G401.6 (cell line): ENCODE data around the gene RALGDS.
A peak's percentile ranks its signal among the peaks of the same experiment; 100 is the strongest.
"Not testable (repeated sequence)": the region's sequence is repeated elsewhere in the genome, so short reads cannot be mapped to it uniquely, and the experiment has no call there.

Experiments
- FAIRE-seq: peaks from 2 replicates; lab custom pipeline; 2012; peaks lifted over from hg19 to GRCh38; lab: Jason Lieb, UNC

RALGDS gene

DNA sequence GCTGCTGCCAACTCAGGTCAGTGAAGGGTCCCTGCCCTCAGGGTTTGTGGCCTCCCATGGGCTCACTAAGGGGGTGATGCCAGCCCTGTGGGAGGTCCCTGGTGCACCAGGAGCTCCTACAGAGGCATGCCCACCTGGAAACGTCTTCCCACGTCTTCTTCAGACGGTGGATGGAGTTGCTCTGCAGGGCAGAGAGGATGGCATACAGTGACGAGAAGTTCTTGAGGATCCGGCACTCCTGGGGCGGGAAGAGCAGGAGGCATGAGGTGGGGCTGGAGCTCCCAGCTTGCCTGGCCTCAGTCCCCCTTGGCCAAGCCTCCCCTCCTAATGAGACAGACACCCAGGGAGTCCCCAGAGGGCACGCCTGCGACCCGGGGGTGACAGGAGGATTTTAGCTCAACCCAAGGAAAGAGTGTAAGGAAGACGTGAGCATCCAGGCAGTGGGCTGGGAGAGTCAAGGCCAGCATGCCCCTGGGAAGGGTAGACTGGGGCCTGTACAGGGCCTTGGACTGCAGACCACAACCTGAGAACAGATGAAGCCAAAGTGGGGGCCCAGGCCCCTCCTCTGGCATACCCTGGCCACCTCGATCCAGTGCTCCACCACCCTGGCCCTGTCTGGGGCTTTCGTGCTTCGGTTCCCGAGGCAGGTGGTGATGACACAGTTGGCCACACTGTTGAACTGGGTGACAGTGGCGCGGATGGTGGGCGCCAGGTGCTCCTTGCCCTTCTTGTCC is 14.4 kb downstream of the RALGDS start:
- FAIRE-seq, result no peak

DNA sequence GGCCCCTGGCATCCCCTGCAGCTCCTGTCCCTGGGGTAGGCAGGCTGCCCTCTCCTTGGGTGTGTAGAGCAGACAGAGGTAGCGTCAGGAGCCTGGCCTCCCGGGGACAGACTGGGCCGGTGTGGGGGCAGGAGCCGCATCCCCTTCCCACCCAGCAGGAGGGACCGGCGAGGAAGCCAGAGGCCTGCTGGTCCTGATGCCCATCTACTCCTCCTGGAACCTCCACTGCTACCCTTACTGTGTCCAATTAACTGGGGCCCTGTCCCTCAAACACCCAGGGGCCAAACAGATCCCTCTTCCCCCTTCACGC is 15.6 kb downstream of the RALGDS start:
- FAIRE-seq, result no peak

DNA sequence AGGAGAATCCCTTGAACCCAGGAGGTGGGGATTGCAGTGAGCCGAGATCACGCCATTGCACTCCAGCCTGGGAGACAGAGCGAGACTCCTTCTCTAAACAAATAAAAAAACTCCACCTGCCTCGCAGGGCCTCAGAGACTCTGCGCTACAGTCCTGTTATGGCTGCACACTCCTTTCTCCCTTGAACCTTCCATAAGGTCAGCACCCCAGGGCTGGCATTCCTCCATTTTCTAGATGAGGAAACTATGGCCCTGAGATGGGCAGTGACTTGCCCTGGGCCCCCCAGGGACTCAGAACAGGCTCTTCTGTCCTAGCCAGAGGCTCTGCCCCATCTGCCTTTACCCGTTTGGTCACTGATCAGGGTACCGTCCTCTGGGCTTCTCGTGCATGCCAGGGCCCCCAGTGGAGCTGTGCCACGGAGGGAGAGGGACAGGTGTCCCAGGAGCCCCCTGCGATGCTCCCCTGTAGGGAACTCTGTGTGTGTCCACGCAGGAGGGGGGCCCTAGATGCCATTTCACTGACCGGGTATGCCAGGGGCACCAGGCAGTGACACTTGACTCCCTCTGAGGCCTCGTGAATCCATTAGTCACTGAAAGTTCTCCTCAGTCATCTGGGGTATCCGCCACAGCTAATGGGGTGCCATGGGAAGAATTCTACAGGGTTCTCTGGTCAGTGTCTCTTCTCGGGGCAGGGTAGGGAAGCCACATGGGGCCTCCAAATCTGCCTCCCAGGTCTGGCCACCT is 16.2 kb downstream of the RALGDS start:
- no peak for FAIRE-seq

DNA sequence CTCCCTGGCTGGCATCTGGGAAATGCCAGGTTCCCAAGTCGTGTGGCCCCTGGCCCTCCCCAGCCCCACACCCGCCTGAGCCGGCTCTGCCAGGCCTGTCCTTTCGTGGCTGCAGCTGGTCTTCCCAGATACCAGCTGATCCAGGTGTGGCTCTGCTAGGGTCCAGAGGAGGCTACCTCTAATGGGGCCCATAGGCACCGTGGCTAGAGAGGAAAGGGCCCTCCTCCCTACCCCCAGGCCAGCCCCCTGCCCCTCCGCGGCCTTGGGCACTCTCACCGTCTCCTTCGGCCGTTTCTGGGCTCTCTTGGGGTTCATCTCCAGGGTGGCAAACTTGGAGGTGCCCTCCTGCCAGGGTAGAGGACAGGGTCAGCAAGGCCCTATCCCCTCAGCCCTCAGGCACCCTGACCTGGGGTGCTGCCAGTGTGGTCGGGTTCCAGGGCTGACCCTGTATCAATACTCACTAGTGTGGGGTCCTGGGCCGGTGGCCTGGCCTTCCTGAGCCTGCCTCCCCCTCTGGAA is 17.0 kb downstream of the RALGDS start:
- FAIRE-seq, result no peak

DNA sequence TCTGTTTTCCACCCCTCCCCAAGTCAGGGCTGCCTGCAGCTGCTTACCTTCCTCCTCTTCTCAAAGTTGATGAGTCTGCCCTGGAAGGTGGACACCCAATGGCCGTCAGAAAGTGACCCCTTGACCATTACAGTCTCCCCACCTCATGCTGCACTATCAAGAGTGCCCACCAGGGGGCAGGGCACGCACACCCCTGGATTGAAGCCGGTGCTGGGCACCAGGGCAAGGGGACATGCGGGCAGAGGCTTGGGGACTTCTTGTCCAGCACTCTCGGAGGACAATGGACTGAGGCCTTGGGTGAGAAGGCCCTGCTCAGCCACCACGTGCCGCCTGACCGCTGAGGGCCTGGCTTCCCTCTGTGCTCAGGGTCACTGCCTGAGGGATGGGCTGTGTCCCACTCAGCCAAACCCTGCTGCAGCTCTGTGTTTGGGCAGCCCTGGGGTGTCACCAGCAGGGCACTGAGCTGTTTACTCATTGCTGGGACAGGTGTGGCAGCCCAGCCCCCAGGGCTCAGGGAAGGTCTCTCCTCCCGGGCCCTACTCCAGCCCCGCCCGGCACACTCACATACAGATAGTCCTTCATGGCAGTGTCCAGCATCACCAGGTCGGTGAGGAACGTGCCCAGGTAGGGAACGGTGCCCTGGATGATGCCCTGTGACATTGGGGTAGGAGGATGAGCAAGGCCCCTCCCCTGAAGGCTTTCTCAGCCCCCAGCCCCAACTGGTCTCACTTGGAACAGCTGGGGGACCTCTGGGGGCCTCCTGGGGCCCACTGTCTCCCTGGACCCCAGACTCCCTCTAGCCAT is 17.7 kb downstream of the RALGDS start:
- no peak for FAIRE-seq

DNA sequence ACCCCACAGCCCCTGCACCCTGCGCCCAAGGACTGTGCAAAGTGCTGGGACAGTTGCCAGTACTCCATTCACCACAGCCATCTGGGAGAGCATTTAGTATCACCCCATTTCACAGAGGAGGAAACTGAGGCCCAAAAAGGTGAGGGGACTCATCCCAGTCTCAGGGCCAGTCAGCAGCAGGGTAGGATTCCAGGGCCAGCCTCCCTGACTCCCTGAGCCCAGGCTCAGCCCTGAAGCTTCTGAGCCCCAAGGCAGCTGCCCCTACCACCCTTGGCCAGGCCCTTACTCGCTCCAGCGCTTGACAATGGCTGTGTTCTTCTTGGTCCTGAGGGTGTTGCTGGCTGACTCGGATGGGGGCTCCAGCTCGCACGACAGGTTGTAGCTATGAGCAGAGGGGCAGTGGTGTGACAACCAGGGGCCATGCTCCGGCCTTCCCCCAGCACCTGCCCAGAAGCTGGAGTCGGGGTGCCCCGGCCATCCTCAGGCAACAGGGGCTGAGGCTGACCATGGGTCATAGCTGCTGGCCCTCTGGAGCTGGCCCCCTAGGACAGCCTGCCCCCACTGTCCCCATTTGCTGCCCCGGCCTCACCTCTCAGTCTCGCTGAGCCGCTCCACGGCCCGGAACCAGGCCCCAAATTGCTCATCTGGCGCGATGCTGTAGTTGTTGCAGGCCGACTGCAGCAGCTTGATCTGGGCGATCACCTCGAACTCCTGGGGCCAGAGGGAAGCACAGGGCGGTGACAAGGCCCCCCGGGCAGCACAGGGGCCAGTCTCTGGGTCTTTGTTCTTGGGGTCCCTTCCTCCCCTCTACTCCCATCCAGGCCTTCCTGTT is 18.6 kb downstream of the RALGDS start:
- FAIRE-seq, result no peak

DNA sequence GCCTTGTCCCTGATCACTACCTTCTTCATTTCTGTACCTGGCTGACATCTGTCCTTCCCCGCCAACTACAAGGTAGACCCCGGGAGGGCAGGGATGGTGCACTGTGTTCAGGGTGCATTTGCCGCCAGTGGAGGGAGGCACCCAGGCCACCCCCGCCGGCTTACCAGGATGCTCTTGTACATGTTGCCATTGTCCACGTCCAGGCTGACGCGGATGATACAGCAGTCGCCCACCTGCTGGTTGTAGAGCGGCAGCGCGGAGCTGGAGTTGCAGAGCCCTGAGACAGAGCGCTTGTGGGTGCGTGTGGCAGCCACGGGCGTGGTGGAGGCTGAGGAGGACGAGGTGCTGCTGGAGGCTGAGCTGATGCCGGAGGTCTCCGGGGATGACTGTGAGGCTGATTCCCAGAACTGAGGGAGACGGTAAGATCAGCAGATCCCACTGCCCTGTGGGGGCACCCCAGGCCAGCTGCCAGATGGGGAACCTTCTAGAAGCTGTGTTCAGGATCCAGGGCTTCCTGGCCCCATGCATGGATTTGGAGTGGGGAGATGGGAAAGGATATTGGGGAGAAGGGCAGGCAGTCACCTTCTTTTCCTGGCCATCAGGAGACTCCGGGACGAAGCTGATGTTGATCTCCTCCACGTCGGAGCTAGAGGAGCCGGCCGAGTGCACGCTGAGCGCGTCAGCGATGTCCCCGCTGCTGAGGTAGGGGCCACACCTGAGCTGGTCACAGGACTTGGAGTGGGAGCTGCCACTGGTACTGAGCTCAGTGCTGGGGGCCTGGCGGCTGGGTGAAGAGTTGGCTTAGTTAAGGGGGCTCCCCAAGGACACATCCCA is 19.5 kb downstream of the RALGDS start:
- no peak for FAIRE-seq

DNA sequence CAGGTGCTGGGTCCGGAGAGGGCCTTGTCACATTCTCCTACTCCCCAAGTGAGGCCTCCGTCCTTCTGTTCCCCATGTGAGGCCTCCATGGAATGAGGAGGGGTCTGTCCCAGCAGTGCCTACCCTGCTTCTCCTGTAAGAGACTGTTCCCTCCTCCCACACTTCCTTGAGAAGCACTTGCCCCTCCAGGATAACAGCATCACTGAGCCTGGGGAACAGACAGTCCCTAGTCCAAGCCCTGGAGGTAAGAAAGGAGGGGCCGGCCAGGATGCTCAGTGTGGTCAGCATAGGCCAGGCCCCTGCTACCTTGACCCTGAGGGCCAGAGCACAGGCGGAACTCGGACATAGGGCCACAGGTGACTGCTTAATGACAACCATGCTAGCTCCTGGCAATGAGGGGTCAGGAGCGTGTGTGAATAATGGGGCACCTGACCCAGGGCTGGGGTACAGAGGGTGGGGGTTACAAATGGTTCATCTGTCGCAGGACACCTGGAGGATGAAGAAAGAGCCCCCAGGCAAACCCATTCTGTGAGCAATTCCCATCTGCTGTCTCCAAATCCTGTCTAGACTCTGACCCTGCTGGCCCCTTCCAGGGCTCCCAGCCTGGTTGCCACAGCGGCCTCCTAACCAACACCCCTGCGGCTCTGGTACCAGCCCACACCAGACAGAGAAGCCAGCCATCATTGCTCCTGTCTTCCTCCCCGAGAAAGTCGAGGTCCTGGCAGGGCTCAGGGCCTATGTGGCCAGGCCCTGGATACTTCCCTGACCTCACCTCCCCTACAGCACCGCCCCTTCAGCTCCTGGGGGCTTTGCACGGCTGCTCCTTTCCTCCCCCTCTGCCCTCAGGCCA is 20.3 kb downstream of the RALGDS start:
- FAIRE-seq, result no peak

DNA sequence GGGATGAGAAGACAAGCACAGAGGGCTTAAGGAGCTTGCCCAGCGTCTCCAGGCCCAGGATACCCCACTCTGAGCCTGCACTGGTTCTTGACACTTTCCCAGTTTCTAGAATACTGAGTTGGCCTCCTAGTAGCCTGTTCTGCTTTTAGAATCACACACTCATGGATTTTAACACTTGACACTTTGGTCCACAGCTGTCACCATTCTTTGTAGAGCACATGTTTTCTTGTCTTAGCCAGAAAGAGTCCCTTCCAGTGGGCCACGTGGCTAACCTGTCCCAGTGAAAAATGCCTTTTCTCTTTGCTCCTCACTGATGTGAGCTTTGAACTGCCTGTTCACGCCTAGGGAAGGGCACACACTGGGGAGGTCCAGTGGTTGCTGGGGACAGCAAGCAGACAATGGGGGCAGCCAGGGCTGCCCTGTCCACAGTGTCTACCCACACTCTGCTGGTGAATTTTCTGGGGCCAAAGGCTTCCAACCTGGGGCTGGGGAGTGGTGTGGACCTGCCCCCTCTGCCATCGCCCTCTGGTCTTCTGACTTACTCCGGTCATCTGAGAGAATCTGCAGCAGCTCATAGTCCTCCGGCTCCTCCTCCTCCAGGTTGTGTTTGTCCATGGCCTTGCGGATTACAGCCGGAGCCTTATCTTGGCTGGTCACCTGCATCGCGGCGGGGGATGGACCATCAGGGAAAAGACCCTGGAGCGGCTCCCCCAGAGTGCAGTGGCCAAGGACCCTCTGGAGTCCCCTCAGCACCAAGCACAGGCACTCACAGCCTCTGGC is 21.1 kb downstream of the RALGDS start:
- FAIRE-seq, result no peak

DNA sequence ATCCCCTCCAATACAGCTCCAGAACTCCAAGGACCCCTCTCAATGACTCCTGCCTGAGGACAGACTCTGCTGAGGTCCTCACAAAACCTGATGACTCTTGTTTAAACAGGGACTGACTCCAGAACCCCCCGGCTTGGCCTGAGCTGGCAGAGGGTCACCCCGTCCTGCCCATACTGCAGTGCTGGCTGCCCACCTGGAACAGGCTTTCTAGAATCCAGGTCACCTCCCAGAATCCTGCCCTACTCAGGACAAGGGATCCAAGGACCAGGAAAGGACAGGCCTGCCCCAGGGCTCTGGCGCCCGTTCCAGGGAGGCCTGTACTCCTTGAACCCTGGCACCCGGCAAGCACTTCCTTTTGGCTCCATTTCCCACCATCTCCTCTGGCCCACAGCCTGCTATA is 22.2 kb downstream of the RALGDS start:
- FAIRE-seq, result no peak

DNA sequence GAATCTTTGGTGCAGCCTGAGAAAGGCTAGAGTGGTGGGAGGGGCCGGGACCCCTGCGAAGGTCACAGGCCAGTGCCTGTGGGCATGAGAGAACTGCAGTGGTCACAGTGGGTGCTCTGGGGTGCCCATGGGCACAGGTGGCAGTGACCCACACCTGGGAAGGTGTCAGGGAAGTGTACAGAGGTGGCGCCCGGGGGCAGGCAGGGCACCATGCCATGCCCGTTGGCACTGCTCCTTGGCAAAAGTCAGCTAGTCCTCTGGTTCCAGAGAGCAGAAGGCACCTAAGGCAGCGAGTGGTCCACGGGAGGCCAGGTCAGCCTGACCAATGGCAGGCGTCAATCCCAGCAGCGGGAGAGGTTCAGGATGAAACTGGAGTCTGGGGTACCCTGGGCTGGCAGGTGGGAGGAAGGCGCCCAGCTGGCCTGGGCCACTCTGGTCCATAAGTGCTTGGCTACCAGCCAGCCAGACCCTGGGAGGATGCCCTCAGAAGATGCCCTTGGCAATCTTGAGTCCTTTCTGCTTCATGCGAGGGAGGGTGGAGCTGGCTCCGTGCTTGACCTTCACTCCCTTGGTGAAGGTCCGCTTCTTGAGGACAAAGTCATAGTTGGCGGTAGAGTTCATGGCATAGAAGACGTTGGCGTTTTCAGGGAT is 22.8 kb downstream of the RALGDS start:
- FAIRE-seq, result no peak

DNA sequence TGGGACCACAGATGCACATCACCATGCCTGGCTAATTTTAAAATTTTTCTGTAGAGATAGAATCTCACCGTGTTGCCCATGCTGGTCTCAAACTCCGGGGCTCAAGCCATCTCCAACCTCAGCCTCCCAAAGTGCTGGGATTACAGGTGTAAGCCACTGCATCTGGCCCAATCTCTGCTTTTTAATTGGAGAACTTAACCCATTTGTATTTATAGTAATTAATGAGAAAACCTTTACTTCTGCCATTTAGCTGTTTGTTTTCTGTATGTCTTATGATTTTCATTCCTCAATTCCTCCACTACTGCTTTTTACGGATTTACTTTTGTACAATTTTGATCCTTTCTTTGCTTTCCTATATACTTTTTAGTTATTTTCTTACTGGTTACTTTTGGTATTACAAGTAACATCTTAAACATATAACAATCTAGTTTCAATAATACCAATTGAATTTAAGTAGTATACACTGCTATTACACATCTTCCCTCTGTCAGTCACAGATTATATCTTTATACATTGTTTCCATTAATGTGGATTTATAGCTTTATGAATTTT is 26.1 kb downstream of the RALGDS start:
- peak; percentile 50 for FAIRE-seq

DNA sequence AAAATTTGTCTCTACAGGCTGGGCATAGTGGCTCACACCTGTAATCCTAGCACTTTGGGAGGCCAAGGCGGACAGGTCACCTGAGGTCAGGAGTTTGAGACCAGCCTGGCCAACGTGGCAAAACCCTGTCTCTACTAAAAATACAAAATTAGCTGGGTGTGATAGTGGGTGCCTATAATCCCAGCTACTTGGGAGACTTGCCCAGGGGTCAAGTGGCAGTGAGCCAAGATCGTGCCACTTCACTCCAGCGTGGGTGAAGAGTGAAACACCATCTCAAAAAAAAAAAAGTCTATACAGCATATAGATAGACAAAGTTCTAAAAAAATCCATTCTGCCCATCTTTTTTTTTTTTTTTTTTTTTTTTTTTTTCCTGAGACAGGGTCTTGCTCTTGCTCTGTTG is 26.7 kb downstream of the RALGDS start:
- not testable (repeated sequence) for FAIRE-seq

DNA sequence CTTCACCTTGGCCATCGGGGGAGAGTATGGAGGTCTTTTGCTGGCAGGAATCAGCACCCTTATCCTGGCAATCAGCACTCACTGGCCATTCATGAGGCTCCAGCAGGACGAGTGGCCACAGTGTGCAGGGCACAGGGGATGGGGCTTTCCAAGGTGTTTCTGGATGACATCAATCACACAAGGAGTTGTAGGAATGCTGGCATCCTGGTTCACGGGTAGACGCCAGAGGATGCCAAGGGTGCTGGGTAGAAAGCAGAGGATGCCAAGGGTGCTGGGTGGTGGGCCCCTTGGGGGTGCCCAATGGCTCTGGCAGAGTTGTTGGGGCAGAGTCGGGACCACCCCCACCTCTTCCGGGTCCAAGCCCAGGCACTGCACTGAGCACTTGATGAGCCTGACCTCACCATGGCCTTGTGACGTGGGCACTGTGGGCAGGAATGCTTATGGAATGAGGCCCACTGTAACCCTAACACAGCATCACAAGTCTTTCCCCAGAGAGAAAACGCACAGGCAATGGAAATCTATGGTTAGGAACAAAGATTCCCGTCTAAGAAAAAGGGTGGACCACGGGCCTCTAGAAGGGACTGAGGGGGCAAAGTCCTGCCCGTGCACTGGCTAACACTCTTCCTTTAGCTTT is 30.2 kb downstream of the RALGDS start:
- no peak for FAIRE-seq

DNA sequence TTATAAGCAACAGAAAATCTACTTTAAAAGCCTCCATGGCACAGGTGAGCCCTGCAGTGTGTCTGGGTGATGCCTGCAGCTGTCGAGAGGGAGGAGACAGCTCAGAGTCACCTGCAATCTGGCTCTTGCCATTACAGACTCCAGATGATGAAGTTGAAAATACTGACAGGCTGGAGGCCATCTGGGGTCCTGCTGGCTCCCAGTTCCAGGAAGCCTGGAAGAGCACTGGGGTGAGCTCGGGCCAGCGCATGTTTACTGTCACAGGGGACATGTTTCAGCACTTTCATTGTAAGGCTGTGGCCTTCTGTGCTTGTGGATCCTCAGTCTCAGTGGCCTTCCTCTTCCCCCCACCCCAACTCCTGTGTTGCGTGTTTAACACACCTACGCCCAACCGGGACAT is 30.9 kb downstream of the RALGDS start:
- FAIRE-seq, result no peak

DNA sequence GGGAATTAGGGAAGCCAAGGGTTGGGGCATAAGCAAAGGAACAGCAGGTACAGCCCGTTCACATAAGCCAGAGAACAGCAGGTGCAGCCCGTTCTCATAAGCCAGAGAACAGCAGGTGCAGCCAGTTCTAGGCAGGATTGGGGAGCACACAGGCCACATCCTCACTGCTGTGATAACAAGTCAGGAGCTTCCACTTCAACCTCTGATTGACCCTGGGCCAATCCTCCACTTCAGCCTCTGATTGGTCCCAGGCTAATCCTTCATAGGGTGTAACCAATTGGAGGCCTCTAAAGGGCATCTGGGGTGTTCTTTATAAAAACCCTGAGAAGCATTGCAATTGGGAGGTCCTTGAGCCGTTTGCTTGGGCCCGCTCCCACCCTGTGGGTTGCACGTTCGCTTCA is 31.8 kb downstream of the RALGDS start:
- FAIRE-seq, result no peak

DNA sequence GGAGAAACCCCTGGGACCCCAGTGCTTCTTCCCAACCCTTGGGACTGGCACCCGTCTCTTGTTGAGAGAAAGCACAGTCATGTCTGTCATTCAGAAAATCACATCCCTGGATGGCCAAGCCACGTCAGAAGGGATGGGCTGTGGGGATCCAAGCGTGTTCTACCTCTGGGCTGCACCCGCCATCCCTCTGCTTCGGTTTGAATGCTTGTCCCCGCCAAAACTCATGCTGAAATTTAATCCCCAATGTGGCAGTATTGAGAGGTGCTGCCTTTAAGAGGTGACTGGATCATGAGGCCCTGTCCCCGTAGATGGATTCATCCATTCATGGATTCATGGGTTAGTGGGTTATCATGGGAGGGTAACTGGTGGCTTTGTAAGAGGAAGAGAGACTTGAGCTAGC is 32.3 kb downstream of the RALGDS start:
- FAIRE-seq, result no peak

DNA sequence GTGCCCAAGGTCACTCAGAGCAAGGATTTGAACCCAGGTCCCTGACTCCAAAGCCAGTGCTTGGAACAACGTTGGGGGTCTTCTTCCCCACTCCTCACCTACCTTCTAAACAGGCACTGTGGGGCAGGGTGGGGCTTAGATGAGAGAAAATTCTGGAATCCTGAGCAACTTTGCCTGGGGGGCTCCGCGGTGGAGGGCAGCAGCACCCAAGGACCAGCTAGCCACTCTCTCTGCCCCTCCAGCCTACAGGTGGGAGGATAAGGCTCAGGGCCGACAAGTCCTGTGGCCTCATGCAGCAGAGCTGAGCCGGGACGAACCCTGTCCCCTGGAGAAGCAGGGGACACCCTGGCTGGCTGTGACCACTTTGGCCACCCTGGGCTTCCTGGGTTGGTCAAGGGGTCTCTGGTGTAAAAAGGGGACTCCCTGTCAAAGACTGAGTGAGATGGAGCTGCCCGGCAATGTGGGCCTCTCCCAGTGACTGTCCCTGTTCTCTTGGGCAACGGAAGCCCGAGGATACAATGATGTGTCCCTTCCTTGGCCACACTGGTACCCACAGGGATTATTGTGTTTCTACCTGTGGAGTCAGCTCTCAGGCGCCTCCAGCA is 32.8 kb downstream of the RALGDS start:
- no peak for FAIRE-seq
